Trophoblast cell (in vitro differentiated cells and primary cell): ENCODE measurements around the gene XYLT1.

ENCODE experiments used
- DNase-seq, 2 donors: peaks; one replicate each; pipeline ENCODE4 v3.0.0-alpha.2; 2016
- H2AFZ ChIP-seq: 2 replicates; pipeline ENCODE4 v1.6.1; 2013; ENCODE audit warnings: low read length, moderate library complexity, mild to moderate bottlenecking; ENCODE audit not compliant: insufficient read depth, poor library complexity
- H2AK5ac ChIP-seq: 2 replicates; pipeline ENCODE4 v1.6.1; 2013; ENCODE audit warnings: mild to moderate bottlenecking, low read length
- H2BK120ac ChIP-seq: 2 replicates; pipeline ENCODE4 v1.6.1; 2013; ENCODE audit warnings: low read length, mild to moderate bottlenecking, moderate library complexity; ENCODE audit not compliant: insufficient read depth, poor library complexity
- H2BK12ac ChIP-seq: 2 replicates; pipeline ENCODE4 v1.6.1; 2013; ENCODE audit warnings: mild to moderate bottlenecking, low read length, moderate library complexity
- H2BK5ac ChIP-seq: 2 replicates; pipeline ENCODE4 v1.6.1; 2013; ENCODE audit warnings: low read length, low read depth, moderate library complexity, mild to moderate bottlenecking; ENCODE audit not compliant: poor library complexity
- H3K14ac ChIP-seq: 2 replicates; pipeline ENCODE4 v1.6.1; 2013; ENCODE audit warnings: mild to moderate bottlenecking, low read length
- H3K18ac ChIP-seq: 2 replicates; pipeline ENCODE4 v1.6.1; 2013; ENCODE audit warnings: mild to moderate bottlenecking, low read length
- H3K23ac ChIP-seq: 2 replicates; pipeline ENCODE4 v1.6.1; 2013; ENCODE audit warnings: low read length
- H3K27ac ChIP-seq: 2 replicates; pipeline ENCODE4 v1.5.1; 2013; ENCODE audit warnings: low read depth, mild to moderate bottlenecking, inconsistent platforms, low read length, moderate library complexity
- H3K27me3 ChIP-seq: 2 replicates; pipeline ENCODE4 v1.6.1; 2013; ENCODE audit warnings: inconsistent platforms, mild to moderate bottlenecking, low read length, moderate library complexity; ENCODE audit not compliant: insufficient read depth
- H3K36me3 ChIP-seq, 2 experiments: 1 replicate in 1 of 2; 2 replicates in 1 of 2; pipeline ENCODE4 v1.6.1; 2013; ENCODE audit warnings: low read length in 2 of 2, mild to moderate bottlenecking in 2 of 2, moderate library complexity in 1 of 2; ENCODE audit not compliant: insufficient read depth in 2 of 2, control insufficient read depth in 1 of 2
- H3K4ac ChIP-seq: 2 replicates; pipeline ENCODE4 v1.6.1; 2013; ENCODE audit warnings: low read depth, mild to moderate bottlenecking, low read length, moderate library complexity
- H3K4me1 ChIP-seq, 2 experiments: 1 replicate in 1 of 2; 2 replicates in 1 of 2; pipeline ENCODE4 v1.6.1; 2013; ENCODE audit warnings: low read length in 2 of 2, mild to moderate bottlenecking in 2 of 2, moderate library complexity in 1 of 2; ENCODE audit not compliant: insufficient read depth in 2 of 2, control insufficient read depth in 1 of 2
- H3K4me2 ChIP-seq: 2 replicates; pipeline ENCODE4 v1.6.1; 2013; ENCODE audit warnings: inconsistent platforms, mild to moderate bottlenecking, low read length, moderate library complexity
- H3K4me3 ChIP-seq: 2 replicates; pipeline ENCODE4 v1.5.1; 2013; ENCODE audit warnings: mild to moderate bottlenecking, low read depth, low read length, inconsistent platforms
- H3K79me1 ChIP-seq: one replicate; pipeline ENCODE4 v1.6.1; 2013; ENCODE audit warnings: low read length
- H3K79me2 ChIP-seq: 2 replicates; pipeline ENCODE4 v1.6.1; 2013; ENCODE audit warnings: low read length, mild to moderate bottlenecking; ENCODE audit not compliant: control insufficient read depth, insufficient read depth, poor library complexity
- H3K9ac ChIP-seq: 2 replicates; pipeline ENCODE4 v1.6.1; 2013; ENCODE audit warnings: mild to moderate bottlenecking, low read length
- H3K9me3 ChIP-seq: 2 replicates; pipeline ENCODE4 v1.6.1; 2013; ENCODE audit warnings: low read depth, mild to moderate bottlenecking, control low read depth, inconsistent platforms, low read length; ENCODE audit not compliant: insufficient read depth
- H4K12ac ChIP-seq: 2 replicates; pipeline ENCODE4 v1.6.1; 2013; ENCODE audit warnings: low read depth, mild to moderate bottlenecking, low read length, moderate library complexity
- H4K8ac ChIP-seq: 2 replicates; pipeline ENCODE4 v1.6.1; 2013; ENCODE audit warnings: low read depth, mild to moderate bottlenecking, low read length, moderate library complexity
- H4K91ac ChIP-seq: one replicate; pipeline ENCODE4 v1.6.1; 2013; ENCODE audit warnings: low read depth, mild to moderate bottlenecking, low read length, moderate library complexity
- WGBS: extraction: QIAGEN DNeasy Blood & Tissue Kit; methylation state at CpG from one replicate; pipeline ENCODE4 v1.1.7; 2013; ENCODE audit warnings: missing lambda C conversion rate; ENCODE audit not compliant: insufficient read length, insufficient coverage; ENCODE audit errors: extremely low coverage; 5-methylcytosine and 5-hydroxymethylcytosine counted together

Gene XYLT1

DNA sequence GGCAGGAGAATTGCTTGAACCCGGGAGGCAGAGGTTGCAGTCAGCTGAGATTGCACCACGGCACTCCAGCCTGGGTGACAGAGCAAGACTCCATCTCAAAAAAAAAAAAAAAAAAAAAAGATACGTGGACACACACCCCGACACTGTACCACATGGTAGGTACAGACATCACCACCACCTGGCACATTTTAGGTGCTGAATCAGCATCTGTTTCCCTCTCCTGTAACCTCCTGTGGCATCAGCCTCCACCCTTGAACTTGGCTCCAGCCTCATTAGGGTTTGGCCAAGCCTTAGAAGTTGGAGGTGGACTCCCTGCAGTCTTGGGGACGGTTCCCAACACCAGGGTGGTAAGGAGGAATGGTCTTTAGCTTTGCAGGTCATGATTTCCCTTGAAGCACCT, 46.0 kb downstream of the XYLT1 start:
- no peaks in the 10 kb centered on the region for H3K36me3 ChIP-seq
- no peak overlapping the region for H4K8ac ChIP-seq
- H3K27ac ChIP-seq = no peak overlapping the region
- no peak overlapping the region for H3K4me3 ChIP-seq
- no CpG with 5 or more reads among the region's 5 CpGs for WGBS
- H2AK5ac ChIP-seq = no peak overlapping the region
- no peak overlapping the region for H2BK12ac ChIP-seq
- H3K18ac ChIP-seq = no peak overlapping the region
- no peak overlapping the region for H2BK120ac ChIP-seq
- H3K23ac ChIP-seq = no peak overlapping the region
- H2BK5ac ChIP-seq = no peak overlapping the region
- H3K9me3 ChIP-seq = no peaks in the 10 kb centered on the region
- H4K12ac ChIP-seq = no peak overlapping the region
- H4K91ac ChIP-seq = no peak overlapping the region
- H3K14ac ChIP-seq = no peak overlapping the region
- H2AFZ ChIP-seq = no peak overlapping the region
- no peaks in the 10 kb centered on the region for H3K79me2 ChIP-seq
- no peaks in the 10 kb centered on the region for H3K27me3 ChIP-seq
- peaks cover 0 to 2% of the 10 kb centered on the region in 2 experiments for H3K4me1 ChIP-seq
- H3K4ac ChIP-seq = no peak overlapping the region
- no peak for DNase-seq
- no peaks in the 10 kb centered on the region for H3K79me1 ChIP-seq
- no peak overlapping the region for H3K4me2 ChIP-seq
- H3K9ac ChIP-seq = no peak overlapping the region

DNA sequence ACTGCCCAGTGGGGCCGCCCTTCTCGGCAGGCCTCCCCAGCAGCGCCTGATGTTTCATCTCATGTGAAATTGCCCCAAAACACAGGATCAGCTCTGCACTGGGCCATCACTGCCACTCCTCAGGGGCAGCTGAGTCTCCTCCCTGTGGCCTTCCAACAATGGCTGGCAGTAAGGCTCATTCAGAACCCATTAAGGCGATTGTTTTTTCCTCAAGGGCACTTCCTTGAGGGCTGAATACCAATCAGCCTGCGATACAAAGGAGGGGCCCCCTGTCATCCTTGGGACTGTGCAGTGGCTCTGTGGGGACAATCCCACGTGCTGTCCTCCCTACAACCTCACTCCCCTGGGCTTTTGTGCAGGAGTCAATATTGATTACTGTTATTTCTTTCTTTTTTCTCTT, 47.5 kb downstream of the XYLT1 start:
- H4K12ac ChIP-seq = no peak overlapping the region
- H3K14ac ChIP-seq = no peak overlapping the region
- DNase-seq = no peak
- H3K79me2 ChIP-seq = no peaks in the 10 kb centered on the region
- no peak overlapping the region for H3K9ac ChIP-seq
- H3K4ac ChIP-seq = no peak overlapping the region
- H4K8ac ChIP-seq = no peak overlapping the region
- H2AFZ ChIP-seq = no peak overlapping the region
- H3K4me2 ChIP-seq = no peak overlapping the region
- H2BK120ac ChIP-seq = no peak overlapping the region
- no peak overlapping the region for H3K4me3 ChIP-seq
- no CpG with 5 or more reads among the region's 6 CpGs for WGBS
- no peak overlapping the region for H2BK12ac ChIP-seq
- no peaks in the 10 kb centered on the region for H3K9me3 ChIP-seq
- no peaks in the 10 kb centered on the region for H3K79me1 ChIP-seq
- H3K23ac ChIP-seq = no peak overlapping the region
- peaks cover 0 to 2% of the 10 kb centered on the region in 2 experiments for H3K4me1 ChIP-seq
- H3K36me3 ChIP-seq = no peaks in the 10 kb centered on the region
- H2AK5ac ChIP-seq = no peak overlapping the region
- H2BK5ac ChIP-seq = no peak overlapping the region
- H3K27ac ChIP-seq = no peak overlapping the region
- no peaks in the 10 kb centered on the region for H3K27me3 ChIP-seq
- H4K91ac ChIP-seq = no peak overlapping the region
- no peak overlapping the region for H3K18ac ChIP-seq

DNA sequence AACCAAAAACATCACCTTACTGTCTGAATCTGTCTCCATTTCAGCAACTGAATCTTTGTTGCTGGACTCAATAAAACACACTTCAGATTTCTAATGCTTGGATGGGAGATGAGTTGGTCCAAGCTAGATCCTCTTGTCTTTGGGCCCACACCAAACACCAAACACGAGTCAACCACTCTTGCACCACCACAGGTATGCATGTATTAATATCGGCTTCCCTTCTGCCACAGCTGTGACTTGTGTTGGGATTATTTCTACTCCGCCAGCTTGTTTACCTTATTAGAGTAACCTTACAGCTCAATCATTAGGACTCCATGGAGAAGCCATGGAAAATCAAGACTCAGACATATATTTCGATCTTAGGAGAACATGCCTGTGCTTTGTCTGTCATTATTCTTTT, 49.9 kb downstream of the XYLT1 start:
- WGBS = no CpG with 5 or more reads among the region's 4 CpGs
- H2AFZ ChIP-seq = no peak overlapping the region
- H4K12ac ChIP-seq = no peak overlapping the region
- H3K9me3 ChIP-seq = no peaks in the 10 kb centered on the region
- H3K9ac ChIP-seq = no peak overlapping the region
- no peak overlapping the region for H3K23ac ChIP-seq
- no peak overlapping the region for H3K4ac ChIP-seq
- no peak overlapping the region for H3K27ac ChIP-seq
- H2BK120ac ChIP-seq = no peak overlapping the region
- no peaks in the 10 kb centered on the region for H3K27me3 ChIP-seq
- H3K4me2 ChIP-seq = no peak overlapping the region
- no peak overlapping the region for H3K18ac ChIP-seq
- no peaks in the 10 kb centered on the region for H3K79me2 ChIP-seq
- H3K79me1 ChIP-seq = no peaks in the 10 kb centered on the region
- no peak overlapping the region for H2AK5ac ChIP-seq
- no peak overlapping the region for H4K91ac ChIP-seq
- H4K8ac ChIP-seq = no peak overlapping the region
- DNase-seq = no peak
- H3K4me3 ChIP-seq = no peak overlapping the region
- no peaks in the 10 kb centered on the region for H3K36me3 ChIP-seq
- no peak overlapping the region for H3K14ac ChIP-seq
- no peak overlapping the region for H2BK12ac ChIP-seq
- H2BK5ac ChIP-seq = no peak overlapping the region
- H3K4me1 ChIP-seq = peaks cover 2 to 8% of the 10 kb centered on the region in 2 experiments

DNA sequence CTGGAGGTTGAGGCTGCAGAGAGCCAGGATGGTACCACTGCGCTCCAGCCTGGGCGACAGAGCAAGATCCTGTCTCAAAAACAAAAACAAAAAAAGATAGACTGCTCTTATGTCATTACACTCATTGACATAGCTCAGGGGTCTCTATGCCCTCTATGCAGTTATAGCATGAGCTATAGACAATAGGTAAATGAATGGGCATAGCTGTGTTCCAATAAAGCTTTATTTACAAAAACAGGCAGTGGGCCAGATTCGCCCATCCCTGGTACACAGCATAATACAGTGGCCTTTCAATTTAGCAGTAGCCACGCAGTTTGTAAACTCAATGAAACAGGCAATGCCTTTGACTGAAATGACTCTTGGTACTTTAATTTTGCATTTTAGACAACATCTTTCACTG, 51.5 kb downstream of the XYLT1 start:
- Histone ChIP-seq H2BK120ac (no peak overlapping the region), H3K14ac (no peak overlapping the region), H2BK5ac (no peak overlapping the region), H3K9me3 (no peaks in the 10 kb centered on the region), H3K79me1 (no peaks in the 10 kb centered on the region), H3K4me2 (no peak overlapping the region), H3K27ac (no peak overlapping the region), H3K36me3 (no peaks in the 10 kb centered on the region), H3K23ac (no peak overlapping the region), H2AFZ (no peak overlapping the region), H3K9ac (no peak overlapping the region), H3K18ac (no peak overlapping the region), H4K8ac (no peak overlapping the region), H4K12ac (no peak overlapping the region), H2BK12ac (no peak overlapping the region), H3K4me1 (peaks cover 2 to 8% of the 10 kb centered on the region in 2 experiments), H3K4ac (no peak overlapping the region), H3K4me3 (no peak overlapping the region), H2AK5ac (no peak overlapping the region), H3K79me2 (no peaks in the 10 kb centered on the region), H3K27me3 (no peaks in the 10 kb centered on the region), H4K91ac (no peak overlapping the region)
- DNase-seq = no peak
- WGBS = no CpG with 5 or more reads among the region's 4 CpGs
